ENCODE data around the gene DCTPP1. TPM values are rescaled to one million over a fixed set of nuclear protein-coding genes. Genes with fewer than 3 reads are reported as not detected.
A peak's percentile ranks its signal among the peaks of the same experiment; 100 is the strongest.

The DCTPP1 gene
- total and polyA plus RNA-seq, 9 of the 15 experiments (the other 6 are each of a cell fraction or from before 2014, with no cell fraction given) = 45.0 to 132 (median 80.6) TPM

DNA sequence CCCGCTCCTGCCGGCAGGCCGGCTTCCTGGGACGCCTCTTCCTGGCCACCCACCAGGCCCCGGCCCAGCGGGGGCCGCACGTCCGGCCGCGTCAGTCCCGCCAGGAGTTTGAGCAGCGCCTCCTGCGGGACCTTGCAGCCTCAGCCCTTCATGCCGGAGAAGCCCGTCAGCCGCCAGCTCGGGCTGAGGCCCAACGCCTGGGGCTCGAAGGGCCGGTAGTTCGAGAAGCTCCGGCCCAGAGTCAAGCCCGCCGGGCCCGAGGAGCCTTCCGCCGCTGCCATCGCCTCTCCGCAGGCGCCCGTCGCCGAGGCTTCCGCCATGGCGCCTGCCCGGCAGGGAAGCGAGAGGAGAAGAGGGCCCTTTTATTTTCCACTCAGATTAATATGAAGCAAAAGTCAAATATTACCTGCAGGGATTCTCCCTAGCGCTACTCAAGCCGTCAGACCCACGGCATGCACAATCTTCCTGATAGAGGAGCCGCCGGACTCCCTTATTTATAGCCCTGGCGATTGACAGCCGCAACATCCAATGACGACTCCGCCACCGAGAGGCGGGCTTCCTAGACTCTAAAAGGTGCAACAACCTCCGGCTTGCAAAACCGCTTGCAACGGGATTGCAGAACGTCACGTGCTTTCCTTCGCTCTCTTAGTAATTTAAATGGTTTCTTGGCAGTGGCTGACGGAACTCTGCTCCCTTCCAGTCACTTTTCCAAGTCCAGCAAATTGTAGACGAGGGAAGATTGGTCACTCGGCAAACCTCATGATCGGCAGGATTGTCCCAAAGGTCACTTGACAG lies 15.8 kb upstream of the DCTPP1 start, which contains the start of gene SEPHS2 (continued):
- TF ChIP-seq, protein P1, sequence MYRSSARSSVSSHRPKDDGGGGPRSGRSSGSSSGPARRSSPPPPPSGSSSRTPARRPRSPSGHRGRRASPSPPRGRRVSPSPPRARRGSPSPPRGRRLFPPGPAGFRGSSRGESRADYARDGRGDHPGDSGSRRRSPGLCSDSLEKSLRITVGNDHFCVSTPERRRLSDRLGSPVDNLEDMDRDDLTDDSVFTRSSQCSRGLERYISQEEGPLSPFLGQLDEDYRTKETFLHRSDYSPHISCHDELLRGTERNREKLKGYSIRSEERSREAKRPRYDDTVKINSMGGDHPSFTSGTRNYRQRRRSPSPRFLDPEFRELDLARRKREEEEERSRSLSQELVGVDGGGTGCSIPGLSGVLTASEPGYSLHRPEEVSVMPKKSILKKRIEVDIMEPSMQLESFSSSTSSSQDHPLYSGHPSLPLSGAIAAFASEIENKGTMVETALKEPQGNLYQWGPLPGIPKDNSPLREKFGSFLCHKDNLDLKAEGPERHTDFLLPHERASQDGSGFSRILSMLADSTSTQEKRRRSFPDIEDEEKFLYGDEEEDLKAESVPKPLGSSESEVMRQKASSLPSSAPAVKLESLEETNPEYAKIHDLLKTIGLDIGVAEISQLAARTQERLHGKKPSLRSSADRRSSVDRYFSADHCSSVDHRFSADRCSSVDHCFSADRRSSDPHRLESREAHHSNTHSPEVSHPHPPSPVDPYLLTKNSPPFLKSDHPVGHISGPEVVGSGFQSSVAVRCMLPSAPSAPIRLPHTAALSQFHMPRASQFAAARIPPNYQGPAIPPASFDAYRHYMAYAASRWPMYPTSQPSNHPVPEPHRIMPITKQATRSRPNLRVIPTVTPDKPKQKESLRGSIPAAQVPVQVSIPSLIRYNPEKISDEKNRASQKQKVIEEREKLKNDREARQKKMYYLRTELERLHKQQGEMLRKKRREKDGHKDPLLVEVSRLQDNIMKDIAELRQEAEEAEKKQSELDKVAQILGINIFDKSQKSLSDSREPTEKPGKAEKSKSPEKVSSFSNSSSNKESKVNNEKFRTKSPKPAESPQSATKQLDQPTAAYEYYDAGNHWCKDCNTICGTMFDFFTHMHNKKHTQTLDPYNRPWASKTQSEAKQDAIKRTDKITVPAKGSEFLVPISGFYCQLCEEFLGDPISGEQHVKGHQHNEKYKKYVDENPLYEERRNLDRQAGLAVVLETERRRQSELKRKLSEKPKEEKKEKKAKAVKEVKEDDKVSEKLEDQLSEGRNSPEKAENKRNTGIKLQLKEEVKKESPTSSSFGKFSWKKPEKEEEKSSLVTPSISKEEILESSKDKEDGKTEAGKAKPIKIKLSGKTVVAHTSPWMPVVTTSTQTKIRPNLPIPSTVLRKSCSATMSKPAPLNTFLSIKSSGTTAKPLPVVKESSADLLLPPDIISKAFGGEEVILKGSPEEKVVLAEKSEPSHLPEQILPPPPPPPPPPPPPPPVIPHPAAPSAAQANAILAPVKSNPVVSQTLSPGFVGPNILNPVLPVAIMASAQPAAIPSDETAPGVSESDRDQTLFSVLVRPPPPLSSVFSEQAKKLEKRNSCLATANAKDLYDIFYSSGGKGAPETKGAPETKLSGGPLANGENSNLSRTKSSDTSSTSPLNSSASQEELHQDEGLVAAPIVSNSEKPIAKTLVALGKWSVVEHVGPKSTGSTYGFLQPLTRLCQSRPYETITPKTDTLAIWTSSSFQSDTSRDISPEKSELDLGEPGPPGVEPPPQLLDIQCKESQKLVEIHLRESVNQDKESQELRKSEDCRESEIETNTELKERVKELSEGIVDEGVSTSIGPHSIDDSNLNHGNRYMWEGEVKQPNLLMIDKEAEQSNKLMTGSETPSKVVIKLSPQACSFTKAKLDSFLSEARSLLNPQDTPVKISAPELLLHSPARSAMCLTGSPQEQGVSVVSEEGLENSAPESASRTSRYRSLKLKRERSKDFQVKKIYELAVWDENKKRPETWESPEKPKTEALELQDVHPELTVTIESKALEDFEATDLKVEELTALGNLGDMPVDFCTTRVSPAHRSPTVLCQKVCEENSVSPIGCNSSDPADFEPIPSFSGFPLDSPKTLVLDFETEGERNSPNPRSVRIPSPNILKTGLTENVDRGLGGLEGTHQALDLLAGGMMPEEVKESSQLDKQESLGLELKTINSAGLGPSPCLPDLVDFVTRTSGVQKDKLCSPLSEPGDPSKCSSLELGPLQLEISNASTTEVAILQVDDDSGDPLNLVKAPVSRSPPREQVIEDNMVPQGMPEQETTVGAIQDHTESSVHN (IDR thresholded peaks at IDR 0.05; ENCODE audit: borderline replicate concordance in 1 of 2, low read depth in 1 of 2) = 0 out of 4 replicates have a peak, but pooled peaks of 1 of the 2 experiments have one; percentile 60
- no peak for TF ChIP-seq ATF1 (CRISPR knock-in tag; IDR thresholded peaks at IDR 0.05)
- peak; percentile 80 for TF ChIP-seq ATF1 (tag; IDR thresholded peaks at IDR 0.05)
- TF ChIP-seq, protein P2, sequence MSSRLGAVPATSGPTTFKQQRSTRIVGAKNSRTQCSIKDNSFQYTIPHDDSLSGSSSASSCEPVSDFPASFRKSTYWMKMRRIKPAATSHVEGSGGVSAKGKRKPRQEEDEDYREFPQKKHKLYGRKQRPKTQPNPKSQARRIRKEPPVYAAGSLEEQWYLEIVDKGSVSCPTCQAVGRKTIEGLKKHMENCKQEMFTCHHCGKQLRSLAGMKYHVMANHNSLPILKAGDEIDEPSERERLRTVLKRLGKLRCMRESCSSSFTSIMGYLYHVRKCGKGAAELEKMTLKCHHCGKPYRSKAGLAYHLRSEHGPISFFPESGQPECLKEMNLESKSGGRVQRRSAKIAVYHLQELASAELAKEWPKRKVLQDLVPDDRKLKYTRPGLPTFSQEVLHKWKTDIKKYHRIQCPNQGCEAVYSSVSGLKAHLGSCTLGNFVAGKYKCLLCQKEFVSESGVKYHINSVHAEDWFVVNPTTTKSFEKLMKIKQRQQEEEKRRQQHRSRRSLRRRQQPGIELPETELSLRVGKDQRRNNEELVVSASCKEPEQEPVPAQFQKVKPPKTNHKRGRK (tag; IDR thresholded peaks at IDR 0.05) = no peak
- peak; percentile 79 for TF ChIP-seq CHD2 (IDR thresholded peaks at IDR 0.05; ENCODE audit: low read depth, low read length)
- TF ChIP-seq, protein P3, sequence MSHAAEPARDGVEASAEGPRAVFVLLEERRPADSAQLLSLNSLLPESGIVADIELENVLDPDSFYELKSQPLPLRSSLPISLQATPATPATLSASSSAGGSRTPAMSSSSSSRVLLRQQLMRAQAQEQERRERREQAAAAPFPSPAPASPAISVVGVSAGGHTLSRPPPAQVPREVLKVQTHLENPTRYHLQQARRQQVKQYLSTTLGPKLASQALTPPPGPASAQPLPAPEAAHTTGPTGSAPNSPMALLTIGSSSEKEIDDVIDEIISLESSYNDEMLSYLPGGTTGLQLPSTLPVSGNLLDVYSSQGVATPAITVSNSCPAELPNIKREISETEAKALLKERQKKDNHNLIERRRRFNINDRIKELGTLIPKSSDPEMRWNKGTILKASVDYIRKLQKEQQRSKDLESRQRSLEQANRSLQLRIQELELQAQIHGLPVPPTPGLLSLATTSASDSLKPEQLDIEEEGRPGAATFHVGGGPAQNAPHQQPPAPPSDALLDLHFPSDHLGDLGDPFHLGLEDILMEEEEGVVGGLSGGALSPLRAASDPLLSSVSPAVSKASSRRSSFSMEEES (CRISPR knock-in tag; IDR thresholded peaks at IDR 0.05) = peak; percentile 97
- peak in 1 of 2 experiments; percentile 71; a peak in 2 of 4 replicates for TF ChIP-seq SIN3A (IDR thresholded peaks at IDR 0.05; ENCODE audit: borderline replicate concordance in 2 of 2, control insufficient read depth in 1 of 2, low read depth in 2 of 2, low read length in 2 of 2)
- no peak for TF ChIP-seq ZBTB8A (IDR thresholded peaks at IDR 0.05; ENCODE audit: partially characterized antibody)
- no peak for TF ChIP-seq ZNF699 (CRISPR knock-in tag; IDR thresholded peaks at IDR 0.05; ENCODE audit: insufficient replicate concordance)
- no peak for TF ChIP-seq CHD1 (IDR thresholded peaks at IDR 0.05; ENCODE audit: low read length)
- TF ChIP-seq ZNF785 (CRISPR knock-in tag; IDR thresholded peaks at IDR 0.05) = no peak

Measured in K562 (cell line).